Activated gamma-delta T cell treated with anti-CD3 and anti-CD28 coated beads, Interleukin-2, amount 50 U/mL, for 16 hours (primary cell): ENCODE results near the gene PSMA3.
"Not testable (repeated sequence)": the region's sequence is repeated elsewhere in the genome, so short reads cannot be mapped to it uniquely, and the experiment has no call there.

Experiments used
- DNase-seq: peaks from one replicate; pipeline ENCODE4 v3.0.0-alpha.2; 2020; ENCODE audit warnings: low read depth

PSMA3 gene

GRCh38 chr14:58244556-58245387 lies at the start of gene PSMA3:
PSMA3 (plus strand) TSS chr14:58244843; CDS start chr14:58244921, 78 bp downstream.
- peak; percentile 96 for DNase-seq

GRCh38 chr14:58196198-58196597 lies 48.4 kb upstream of the PSMA3 start:
- DNase-seq, result no peak

DNA sequence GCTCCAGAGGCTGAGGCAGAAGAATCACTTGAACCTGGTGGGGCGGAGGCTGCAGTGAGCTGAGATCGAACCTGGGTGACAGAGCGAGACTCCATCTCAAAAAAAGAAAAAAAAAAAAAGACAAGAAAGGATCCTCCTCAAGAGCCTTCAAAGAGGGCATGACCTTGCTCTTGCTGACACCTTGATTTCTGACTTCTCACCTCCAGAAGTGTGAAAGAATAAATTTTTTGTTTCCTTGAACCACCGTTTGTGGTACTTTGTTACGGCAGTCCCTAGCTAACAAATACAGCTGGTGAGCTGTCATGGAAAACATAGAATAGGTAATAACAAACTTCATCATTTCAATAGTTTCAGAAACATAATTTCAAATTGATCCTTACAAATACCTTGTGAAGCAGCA lies 46.6 kb upstream of the PSMA3 start:
- DNase-seq, result no peak

DNA sequence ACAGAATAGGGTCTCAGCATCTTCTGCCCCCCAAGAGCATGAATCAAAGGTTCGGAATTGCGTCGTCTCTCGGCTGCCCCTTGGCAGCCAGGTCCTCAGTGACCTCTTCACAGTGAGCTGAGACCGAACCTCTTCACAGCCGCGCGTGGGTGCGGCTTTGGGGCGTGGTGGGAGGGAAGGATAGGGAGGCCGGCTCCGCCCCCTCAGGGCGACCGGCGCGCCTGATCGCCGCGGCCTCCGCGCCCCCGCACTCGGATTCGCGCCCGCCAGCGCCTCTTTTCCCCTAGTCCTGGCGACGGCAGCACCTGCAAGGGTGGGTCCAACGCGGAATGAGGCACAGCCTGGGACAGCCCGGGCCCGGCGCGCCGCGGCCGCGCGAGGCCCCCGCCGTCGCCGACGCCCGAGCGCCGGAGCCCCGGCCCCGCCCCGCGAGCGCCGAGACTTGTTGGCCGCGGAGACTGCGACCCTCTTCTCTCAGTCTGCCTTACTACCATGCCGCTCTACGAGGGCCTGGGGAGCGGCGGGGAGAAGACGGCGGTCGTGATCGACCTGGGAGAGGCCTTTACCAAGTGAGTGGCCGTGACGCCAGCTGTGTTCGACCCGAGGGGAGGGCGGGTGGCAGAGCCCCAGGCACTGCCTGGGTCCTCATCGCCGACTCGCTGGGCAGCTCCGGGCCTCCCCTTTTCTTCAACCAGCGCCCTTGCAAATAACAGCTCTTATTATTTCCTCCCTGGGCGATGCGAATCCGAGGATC lies 44.7 kb upstream of the PSMA3 start, which contains the start of gene ACTR10:
TSS of gene ACTR10 (plus strand) at position 424 of the 754 bp plus-strand sequence. CDS start at position 493, 69 bp downstream.
- DNase-seq, result peak; percentile 74

DNA sequence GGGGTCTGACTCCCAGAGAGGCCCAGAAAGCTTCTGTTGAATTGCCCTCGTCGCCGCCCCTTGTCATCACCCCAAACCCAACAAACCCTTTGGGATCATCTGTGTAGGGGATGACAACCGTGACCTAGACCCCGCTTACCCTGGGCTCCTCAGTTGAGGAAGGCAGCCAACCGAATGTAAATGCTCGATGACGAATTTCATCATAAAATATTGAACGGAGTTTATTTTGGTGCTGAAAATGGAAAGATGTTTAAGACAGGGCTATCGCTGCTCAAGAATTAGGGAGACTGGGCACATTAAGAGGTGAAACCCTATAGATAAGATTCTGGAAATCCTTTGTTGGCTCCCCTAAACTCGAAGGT lies 44.2 kb upstream of the PSMA3 start:
- DNase-seq, result no peak

- no peak for DNase-seq
Observed at GRCh38 chr14:58200846-58201245, 43.8 kb upstream of the PSMA3 start.

DNA sequence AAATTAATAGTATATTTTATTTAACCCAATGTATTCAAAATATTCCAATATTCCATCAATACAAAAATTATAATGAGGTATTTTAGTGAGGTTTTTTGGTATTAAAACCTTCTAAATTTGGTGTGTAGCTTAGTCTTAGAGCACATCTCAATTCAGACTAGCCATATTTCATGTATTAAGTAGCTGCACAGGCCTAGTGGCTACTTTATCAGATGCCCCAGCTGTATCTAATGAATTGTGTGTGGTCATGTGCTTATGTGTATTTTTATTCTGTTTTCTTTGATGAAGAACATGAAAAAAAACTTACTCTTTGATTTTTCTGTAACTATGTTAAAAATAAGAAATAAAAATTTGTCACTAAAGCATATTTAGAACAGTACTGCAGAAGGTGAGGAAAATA lies 31.5 kb upstream of the PSMA3 start:
- no peak for DNase-seq

DNA sequence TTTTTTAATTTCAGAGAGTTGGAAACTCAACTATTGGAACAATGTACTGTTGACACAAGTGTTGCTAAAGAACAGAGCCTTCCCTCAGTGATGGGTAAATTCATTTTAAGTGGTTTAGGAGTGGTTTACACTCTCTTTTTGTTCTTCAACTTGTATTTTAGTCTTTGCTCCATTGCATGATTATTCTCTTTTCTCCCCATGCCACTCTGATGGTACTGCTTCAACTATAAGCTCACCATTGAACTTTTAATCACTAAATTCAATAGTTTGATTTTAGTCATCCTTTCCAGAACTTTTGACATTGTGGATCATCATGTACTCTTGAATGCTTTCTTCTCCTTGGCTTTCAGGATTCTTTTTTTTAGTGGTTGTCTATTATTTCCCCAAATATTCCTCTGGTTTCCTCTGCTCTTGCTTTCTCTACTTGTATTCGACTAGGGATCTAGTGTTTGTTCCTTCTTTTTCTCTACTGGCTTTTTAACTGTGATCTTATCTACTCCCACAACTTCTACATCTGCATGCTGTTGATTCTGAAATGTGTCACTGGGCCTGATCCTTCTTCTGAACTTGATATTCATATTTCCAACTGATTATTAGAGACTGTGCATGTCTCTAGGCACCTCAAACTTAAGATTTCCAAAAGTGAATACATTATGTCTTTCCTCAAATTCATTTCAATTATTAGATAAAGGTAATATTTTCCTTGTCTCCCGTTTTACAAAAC lies 29.3 kb upstream of the PSMA3 start:
- no peak for DNase-seq

GRCh38 chr14:58216544-58216943 lies 28.1 kb upstream of the PSMA3 start:
- no peak for DNase-seq

GRCh38 chr14:58227096-58227819 lies 17.4 kb upstream of the PSMA3 start:
- DNase-seq, result no peak

GRCh38 chr14:58238252-58239243 lies 6.1 kb upstream of the PSMA3 start:
- DNase-seq, result no peak

GRCh38 chr14:58239244-58240195 lies 5.1 kb upstream of the PSMA3 start:
- peak; percentile 79 for DNase-seq

DNA sequence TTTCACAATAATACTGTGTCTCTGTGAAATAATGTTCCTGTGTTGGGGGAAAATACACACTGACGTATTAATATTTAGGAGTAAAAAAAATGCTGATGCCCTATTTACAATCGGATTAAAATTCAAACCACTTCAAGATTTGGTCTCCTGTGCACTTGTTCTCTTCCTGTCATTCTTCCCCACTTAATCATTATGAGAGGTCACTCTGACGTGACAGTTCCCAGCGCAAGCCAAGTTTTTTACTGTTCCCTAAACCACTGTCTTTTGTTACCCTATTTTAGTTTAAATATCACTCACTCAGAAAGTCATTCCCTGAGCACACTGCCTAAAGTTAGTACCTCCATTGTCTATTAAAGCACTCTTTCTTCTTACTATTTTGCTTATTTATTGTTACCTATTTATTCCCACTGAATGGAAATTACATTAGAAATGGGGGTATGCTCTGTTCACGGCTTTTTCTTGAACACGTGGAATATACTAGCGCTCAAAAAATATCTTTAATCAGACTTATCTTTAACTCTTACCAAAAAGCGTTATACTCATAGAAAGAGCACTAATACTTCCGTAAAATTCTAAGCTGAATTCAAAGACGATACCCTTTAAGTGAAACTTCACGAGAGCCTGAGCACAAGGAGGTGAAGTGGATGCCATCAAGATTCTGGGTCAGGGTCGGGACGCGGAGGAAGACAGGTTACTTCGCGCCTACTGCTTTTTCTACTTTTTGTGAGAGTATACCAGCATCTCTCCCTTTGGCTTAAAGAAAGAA lies 670 bp upstream of the PSMA3 start:
- no peak for DNase-seq

- DNase-seq, result no peak
Observed at GRCh38 chr14:58245562-58245961, 919 bp downstream of the PSMA3 start.

DNA sequence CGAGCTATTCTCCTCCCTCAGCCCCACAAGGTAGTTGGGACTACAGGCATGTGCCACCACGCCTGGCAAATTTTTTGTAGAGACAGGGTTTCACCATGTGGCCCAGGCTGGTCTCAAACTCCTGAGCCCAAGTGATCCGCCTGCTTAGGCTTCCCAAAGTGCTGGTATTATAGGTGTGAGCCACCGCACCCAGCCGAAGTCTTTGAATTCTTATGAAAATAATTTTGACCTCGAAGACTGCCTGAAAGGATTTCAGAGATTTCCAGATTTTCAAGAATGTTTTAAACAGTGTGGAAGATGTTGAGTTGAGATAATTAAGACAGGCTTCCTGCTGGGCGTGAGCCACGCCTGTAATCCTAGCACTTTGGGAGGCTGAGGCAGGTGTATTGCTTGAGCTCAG lies 5.0 kb downstream of the PSMA3 start:
- no peak for DNase-seq

GRCh38 chr14:58258156-58258555 lies 13.5 kb downstream of the PSMA3 start:
- DNase-seq, result no peak

DNA sequence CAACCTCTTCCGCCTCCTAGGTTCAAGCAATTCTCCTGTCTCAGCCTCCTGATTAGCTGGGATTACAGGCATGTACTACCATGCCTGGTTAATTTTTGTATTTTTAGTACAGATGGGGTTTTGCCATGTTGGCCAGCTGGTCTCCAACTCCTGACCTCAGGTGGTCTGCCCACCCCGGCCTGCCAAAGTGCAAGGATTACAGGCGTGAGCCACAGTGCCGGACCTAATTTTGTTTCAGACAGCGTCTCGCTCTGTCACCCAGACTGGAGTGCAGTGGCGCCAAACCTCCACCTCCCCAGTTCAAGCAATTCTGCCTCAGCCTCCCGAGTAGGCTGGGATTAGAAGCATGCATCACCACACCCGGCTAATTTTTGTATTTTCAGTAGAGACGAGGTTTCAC lies 17.4 kb downstream of the PSMA3 start:
- DNase-seq, result not testable (repeated sequence)

DNA sequence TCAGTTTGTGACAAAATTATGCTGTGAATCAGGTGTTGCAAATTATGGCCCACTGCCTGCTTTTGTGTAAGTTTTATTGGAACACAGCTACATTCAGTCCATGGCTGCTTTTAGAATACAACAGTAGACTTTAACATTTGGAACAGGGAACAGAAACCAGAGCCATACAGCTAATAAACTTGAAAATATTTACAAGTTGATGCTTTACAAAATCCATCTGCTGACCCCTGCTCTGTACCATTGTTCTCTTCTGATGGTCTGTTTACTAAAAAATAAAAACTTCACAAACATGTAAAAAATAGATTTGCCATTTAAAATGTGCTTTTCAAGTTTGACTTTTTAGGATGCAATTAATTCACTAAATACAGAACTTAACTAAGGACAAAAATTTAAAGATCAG lies 20.8 kb downstream of the PSMA3 start:
- no peak for DNase-seq

DNA sequence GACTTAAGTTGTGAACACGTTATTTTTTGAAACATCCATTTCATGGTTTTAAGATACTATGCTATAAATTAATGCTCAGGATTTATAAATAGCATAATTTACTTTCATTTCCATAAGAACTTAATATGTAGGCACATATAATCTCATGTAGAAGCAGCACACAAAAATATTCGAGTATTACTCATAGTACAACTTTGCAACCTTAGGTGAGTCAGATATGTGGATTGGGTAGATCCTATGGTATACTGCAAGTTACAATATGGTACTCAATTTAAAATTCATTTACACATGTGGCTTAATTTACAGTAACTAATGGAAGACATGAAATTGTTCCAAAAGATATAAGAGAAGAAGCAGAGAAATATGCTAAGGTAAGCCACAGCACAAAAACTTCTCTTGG lies 26.0 kb downstream of the PSMA3 start:
- no peak for DNase-seq
